Astrocyte (in vitro differentiated cells and primary cell): ENCODE measurements around the gene PIK3C3. TPM values are rescaled to one million over a fixed set of nuclear protein-coding genes. Genes with fewer than 3 reads are reported as not detected.

ENCODE experiments used
- DNase-seq: peaks from one replicate; pipeline ENCODE4 v3.0.0-alpha.2; 2010; ENCODE audit warnings: low read depth
- FAIRE-seq: peaks from 2 replicates; lab custom pipeline; 2011; peaks lifted over from hg19 to GRCh38; lab: Jason Lieb, UNC
- H2AFZ ChIP-seq: 2 replicates; pipeline ENCODE4 v1.6.0; 2012; ENCODE audit warnings: low read depth, low read length, inconsistent platforms
- H3K27ac ChIP-seq: 2 replicates; pipeline ENCODE4 v1.5.1; 2011; ENCODE audit warnings: low read depth, low read length, inconsistent platforms
- H3K27me3 ChIP-seq: 2 replicates; pipeline ENCODE4 v1.6.0; 2011; ENCODE audit warnings: low read length, inconsistent platforms; ENCODE audit not compliant: insufficient read depth
- H3K36me3 ChIP-seq: 2 replicates; pipeline ENCODE4 v1.5.1; 2011; ENCODE audit warnings: low read length, inconsistent platforms; ENCODE audit not compliant: insufficient read depth
- H3K4me1 ChIP-seq: 2 replicates; pipeline ENCODE4 v1.5.1; 2011; ENCODE audit warnings: low read length, inconsistent platforms; ENCODE audit not compliant: insufficient read depth
- H3K4me2 ChIP-seq: 2 replicates; pipeline ENCODE4 v1.6.0; 2012; ENCODE audit warnings: low read length, inconsistent platforms
- H3K4me3 ChIP-seq: 2 replicates; pipeline ENCODE4 v1.5.1; 2011; ENCODE audit warnings: low read depth, mild to moderate bottlenecking, low read length, inconsistent platforms; ENCODE audit not compliant: insufficient read depth
- H3K79me2 ChIP-seq: 2 replicates; pipeline ENCODE4 v1.6.0; 2012; ENCODE audit warnings: mild to moderate bottlenecking, low read length, inconsistent platforms; ENCODE audit not compliant: insufficient read depth
- H3K9ac ChIP-seq: 2 replicates; pipeline ENCODE4 v1.6.0; 2012; ENCODE audit warnings: mild to moderate bottlenecking, low read length, inconsistent platforms
- H3K9me3 ChIP-seq: 2 replicates; pipeline ENCODE4 v1.5.1; 2012; ENCODE audit warnings: low read depth, mild to moderate bottlenecking, low read length, inconsistent platforms; ENCODE audit not compliant: insufficient read depth
- H4K20me1 ChIP-seq: 2 replicates; pipeline ENCODE4 v1.6.0; 2012; ENCODE audit warnings: low read length, inconsistent platforms; ENCODE audit not compliant: insufficient read depth
- H3K27ac Mint-ChIP-seq: one replicate; pipeline ENCODE4 v1.8.0; 2021; ENCODE audit warnings: mild to moderate bottlenecking, mixed read lengths; ENCODE audit not compliant: unreplicated experiment
- H3K27me3 Mint-ChIP-seq: one replicate; pipeline ENCODE4 v1.8.0; 2021; ENCODE audit warnings: low read depth, mixed read lengths; ENCODE audit not compliant: unreplicated experiment
- H3K36me3 Mint-ChIP-seq: one replicate; pipeline ENCODE4 v1.8.0; 2021; ENCODE audit warnings: low read depth, mixed read lengths; ENCODE audit not compliant: unreplicated experiment
- H3K4me1 Mint-ChIP-seq: one replicate; pipeline ENCODE4 v1.8.0; 2021; ENCODE audit warnings: low read depth, mixed read lengths; ENCODE audit not compliant: unreplicated experiment
- H3K4me3 Mint-ChIP-seq: one replicate; pipeline ENCODE4 v1.8.0; 2021; ENCODE audit warnings: mild to moderate bottlenecking, moderate library complexity, mixed read lengths; ENCODE audit not compliant: unreplicated experiment
- H3K9me3 Mint-ChIP-seq: one replicate; pipeline ENCODE4 v1.8.0; 2021; ENCODE audit warnings: mild to moderate bottlenecking, mixed read lengths; ENCODE audit not compliant: unreplicated experiment
- EZH2 ChIP-seq: IDR thresholded peaks from 2 replicates; pipeline ENCODE4 v1.6.1; 2012; ENCODE audit warnings: mild to moderate bottlenecking, low read length, inconsistent platforms; ENCODE audit not compliant: insufficient read depth
- total RNA-seq: library from RNA; stranded (reverse); gene quantifications from 2 replicates; pipeline ENCODE4 v1.2.1, GENCODE V29; 2021
- TF ChIP-seq, protein P1 (sequence below): IDR thresholded peaks from 2 replicates; pipeline ENCODE4 v1.5.1; 2011; ENCODE audit warnings: low read depth, mild to moderate bottlenecking, inconsistent platforms, low read length, moderate library complexity; ENCODE audit not compliant: insufficient read depth

The PIK3C3 gene
- total RNA-seq, 1 donor from 2014 or later: 106 TPM

DNA sequence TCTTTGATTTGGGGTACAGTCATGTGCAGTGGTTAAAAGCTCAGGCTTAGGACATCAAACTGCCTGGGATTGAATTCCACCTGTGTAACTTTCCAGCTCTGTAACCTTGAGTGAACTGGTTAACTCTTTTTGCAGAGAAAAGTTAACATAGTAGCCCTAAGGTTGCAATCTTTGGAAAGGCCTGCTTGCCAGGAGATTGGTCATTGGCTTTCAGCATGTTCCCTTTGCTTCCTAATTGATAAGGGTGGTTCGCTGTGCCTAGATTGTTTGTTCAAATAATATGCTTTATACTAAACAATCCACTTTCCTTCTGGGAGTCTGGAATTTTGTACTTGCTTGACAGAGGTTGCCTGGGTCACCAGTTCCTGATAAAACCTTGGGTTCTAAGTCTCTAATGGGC is 86.8 kb downstream of the PIK3C3 start:
- Histone ChIP-seq H3K9me3 (no peaks in the 10 kb centered on the region), H3K4me2 (no peak overlapping the region), H3K4me1 (peaks cover 11% of the 10 kb centered on the region), H3K27ac (no peak overlapping the region), H3K4me3 (no peak overlapping the region), H3K27me3 (no peaks in the 10 kb centered on the region), H2AFZ (no peak overlapping the region), H3K36me3 (peaks cover 17% of the 10 kb centered on the region), H4K20me1 (no peaks in the 10 kb centered on the region), H3K9ac (no peak overlapping the region), H3K79me2 (no peaks in the 10 kb centered on the region)
- Mint-ChIP-seq H3K4me3 (no peak overlapping the region), H3K27ac (no peak overlapping the region), H3K36me3 (peaks cover 9% of the 10 kb centered on the region), H3K27me3 (no peaks in the 10 kb centered on the region), H3K4me1 (peaks cover 33% of the 10 kb centered on the region), H3K9me3 (no peaks in the 10 kb centered on the region)
- no peak for TF ChIP-seq EZH2
- TF ChIP-seq, protein P1, sequence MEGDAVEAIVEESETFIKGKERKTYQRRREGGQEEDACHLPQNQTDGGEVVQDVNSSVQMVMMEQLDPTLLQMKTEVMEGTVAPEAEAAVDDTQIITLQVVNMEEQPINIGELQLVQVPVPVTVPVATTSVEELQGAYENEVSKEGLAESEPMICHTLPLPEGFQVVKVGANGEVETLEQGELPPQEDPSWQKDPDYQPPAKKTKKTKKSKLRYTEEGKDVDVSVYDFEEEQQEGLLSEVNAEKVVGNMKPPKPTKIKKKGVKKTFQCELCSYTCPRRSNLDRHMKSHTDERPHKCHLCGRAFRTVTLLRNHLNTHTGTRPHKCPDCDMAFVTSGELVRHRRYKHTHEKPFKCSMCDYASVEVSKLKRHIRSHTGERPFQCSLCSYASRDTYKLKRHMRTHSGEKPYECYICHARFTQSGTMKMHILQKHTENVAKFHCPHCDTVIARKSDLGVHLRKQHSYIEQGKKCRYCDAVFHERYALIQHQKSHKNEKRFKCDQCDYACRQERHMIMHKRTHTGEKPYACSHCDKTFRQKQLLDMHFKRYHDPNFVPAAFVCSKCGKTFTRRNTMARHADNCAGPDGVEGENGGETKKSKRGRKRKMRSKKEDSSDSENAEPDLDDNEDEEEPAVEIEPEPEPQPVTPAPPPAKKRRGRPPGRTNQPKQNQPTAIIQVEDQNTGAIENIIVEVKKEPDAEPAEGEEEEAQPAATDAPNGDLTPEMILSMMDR: no peak
- FAIRE-seq: no peak
- DNase-seq: no peak

- peak; percentile 4 for DNase-seq
- no peaks in the 10 kb centered on the region for H4K20me1 ChIP-seq
Observed at GRCh38 chr18:42045346-42045745, 90.3 kb downstream of the PIK3C3 start.

DNA sequence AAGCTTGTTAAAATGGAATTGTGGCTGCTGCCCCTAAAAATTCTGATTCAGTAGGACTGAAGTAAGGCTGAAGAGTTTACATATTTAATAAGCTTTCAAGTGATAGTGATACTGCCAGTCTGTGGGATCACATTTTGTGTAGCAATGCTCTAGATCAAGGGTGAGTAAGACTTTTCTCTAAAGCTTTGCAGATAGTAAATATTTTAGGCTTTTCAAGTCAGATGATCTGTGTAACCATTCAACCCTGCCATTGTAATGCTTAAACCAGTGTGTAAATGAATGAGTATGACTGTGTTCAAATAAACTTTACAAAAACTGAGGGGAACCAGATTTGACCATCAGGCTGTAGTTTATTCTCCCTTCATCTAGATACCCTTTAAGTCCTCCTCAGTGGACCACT is 92.7 kb downstream of the PIK3C3 start:
- peak; percentile 33 for DNase-seq
- Histone ChIP-seq H2AFZ (no peak overlapping the region), H3K27ac (peak overlapping the region; percentile 38), H3K9me3 (no peaks in the 10 kb centered on the region), H3K79me2 (no peaks in the 10 kb centered on the region), H3K27me3 (no peaks in the 10 kb centered on the region), H3K36me3 (peaks cover 3% of the 10 kb centered on the region), H4K20me1 (no peaks in the 10 kb centered on the region), H3K4me1 (peaks cover 15% of the 10 kb centered on the region), H3K4me3 (no peak overlapping the region), H3K4me2 (peak overlapping the region; percentile 66), H3K9ac (no peak overlapping the region)
- H3K27me3 Mint-ChIP-seq: no peaks in the 10 kb centered on the region
- H3K4me1 Mint-ChIP-seq: peaks cover 21% of the 10 kb centered on the region
- TF ChIP-seq, protein P1: no peak
- TF ChIP-seq EZH2: no peak
- H3K4me3 Mint-ChIP-seq: no peak overlapping the region
- no peaks in the 10 kb centered on the region for H3K9me3 Mint-ChIP-seq
- peak overlapping the region; percentile 90 for H3K27ac Mint-ChIP-seq
- FAIRE-seq: peak; percentile 17
- peaks cover 10% of the 10 kb centered on the region for H3K36me3 Mint-ChIP-seq

More at GRCh38 chr18:42045346-42045745, 90.3 kb downstream of the PIK3C3 start:
- Mint-ChIP-seq H3K27ac (peak overlapping the region; percentile 43), H3K9me3 (no peaks in the 10 kb centered on the region), H3K4me1 (peaks cover 23% of the 10 kb centered on the region), H3K4me3 (no peak overlapping the region), H3K27me3 (no peaks in the 10 kb centered on the region), H3K36me3 (peaks cover 11% of the 10 kb centered on the region)
- Histone ChIP-seq H2AFZ (no peak overlapping the region), H3K4me3 (no peak overlapping the region), H3K4me1 (peaks cover 15% of the 10 kb centered on the region), H3K27me3 (no peaks in the 10 kb centered on the region), H3K9me3 (no peaks in the 10 kb centered on the region), H3K27ac (no peak overlapping the region), H3K9ac (no peak overlapping the region), H3K36me3 (peaks cover 17% of the 10 kb centered on the region), H3K79me2 (no peaks in the 10 kb centered on the region), H3K4me2 (no peak overlapping the region)
- peak; percentile 41 for FAIRE-seq
- TF ChIP-seq, protein P1: no peak
- TF ChIP-seq EZH2: no peak
